ENCODE measurements around the gene PET100.
"Not testable (repeated sequence)": the region's sequence is repeated elsewhere in the genome, so short reads cannot be mapped to it uniquely, and the experiment has no call there.

Gene PET100

GRCh38 chr19:7635670-7636069 is 6.1 kb downstream of the PET100 start:
- DNase-seq, result no peak

GRCh38 chr19:7636317-7636690 is 6.7 kb downstream of the PET100 start:
- no peak for DNase-seq

- DNase-seq, result peak in 1 of 2 experiments; percentile 53
Measured at GRCh38 chr19:7636691-7637373, 7.2 kb downstream of the PET100 start, which contains the start of gene STXBP2. Gene STXBP2 (plus strand): TSS chr19:7637110. CDS start chr19:7637150, 40 bp downstream.

DNA sequence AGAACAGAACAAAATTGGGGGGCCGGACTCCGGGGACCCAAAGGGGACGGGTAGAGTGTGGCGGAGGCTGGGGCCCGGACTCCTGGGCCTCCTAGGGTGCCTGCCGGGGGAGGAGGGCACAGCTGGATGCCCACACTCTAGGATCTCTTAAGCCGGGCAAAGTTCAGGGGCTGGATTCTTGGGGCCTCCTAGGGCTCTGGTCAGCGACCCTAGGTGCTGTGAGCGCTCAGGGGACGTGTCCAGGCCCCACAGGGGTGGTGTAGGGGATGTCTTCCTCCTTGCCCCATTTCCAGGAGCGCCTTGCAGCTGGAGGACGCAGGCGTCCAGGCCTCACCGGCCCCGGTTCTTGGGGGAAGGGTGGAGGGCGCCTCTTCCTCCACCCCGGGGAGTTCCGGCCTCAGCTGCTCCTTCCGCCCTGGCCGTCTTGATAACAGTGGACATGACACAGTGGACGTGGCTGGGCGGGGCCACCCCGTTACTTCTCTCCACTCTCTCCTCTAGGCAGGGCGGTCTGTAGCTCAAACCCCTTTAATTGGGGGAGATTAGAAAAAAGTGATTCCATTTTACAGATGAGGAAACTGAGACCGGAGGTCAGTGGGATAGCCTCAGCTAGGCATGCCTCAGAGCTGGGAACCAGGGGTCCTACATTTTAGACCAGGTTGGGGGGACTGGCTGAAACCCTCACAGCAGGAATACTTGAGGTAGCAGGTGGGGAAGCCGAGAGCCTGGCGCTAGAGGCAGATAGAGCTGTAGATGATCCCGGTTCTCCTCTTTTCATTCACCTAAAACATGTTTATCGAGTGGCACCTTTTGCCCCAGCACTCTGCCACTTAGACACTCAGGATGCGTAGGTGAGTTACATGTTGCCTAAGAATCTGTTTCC is 8.0 kb downstream of the PET100 start:
- no peak for DNase-seq

GRCh38 chr19:7638802-7639465 is 9.3 kb downstream of the PET100 start:
- DNase-seq, result no peak

- DNase-seq, result no peak
Measured at GRCh38 chr19:7639863-7640348, 10.3 kb downstream of the PET100 start.

DNA sequence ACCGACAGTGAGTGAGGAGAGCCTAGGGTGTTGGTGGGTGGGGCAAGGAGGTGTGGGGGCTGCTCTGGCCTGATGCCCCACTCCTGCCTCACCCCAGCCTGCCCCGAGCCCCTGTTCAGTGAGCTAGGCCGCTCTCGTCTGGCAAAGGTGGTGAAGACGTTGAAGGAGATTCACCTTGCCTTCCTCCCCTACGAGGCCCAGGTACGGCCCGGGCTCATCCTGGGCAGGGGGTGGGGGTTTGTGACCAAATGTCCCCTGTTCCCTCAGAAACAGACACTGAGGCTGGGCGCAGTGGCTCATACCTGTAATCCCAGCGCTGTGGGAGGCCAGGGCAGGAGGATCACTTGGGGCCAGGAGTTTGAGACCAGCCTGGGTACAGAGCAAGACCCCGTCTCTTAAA is 11.2 kb downstream of the PET100 start:
- no peak for DNase-seq

DNA sequence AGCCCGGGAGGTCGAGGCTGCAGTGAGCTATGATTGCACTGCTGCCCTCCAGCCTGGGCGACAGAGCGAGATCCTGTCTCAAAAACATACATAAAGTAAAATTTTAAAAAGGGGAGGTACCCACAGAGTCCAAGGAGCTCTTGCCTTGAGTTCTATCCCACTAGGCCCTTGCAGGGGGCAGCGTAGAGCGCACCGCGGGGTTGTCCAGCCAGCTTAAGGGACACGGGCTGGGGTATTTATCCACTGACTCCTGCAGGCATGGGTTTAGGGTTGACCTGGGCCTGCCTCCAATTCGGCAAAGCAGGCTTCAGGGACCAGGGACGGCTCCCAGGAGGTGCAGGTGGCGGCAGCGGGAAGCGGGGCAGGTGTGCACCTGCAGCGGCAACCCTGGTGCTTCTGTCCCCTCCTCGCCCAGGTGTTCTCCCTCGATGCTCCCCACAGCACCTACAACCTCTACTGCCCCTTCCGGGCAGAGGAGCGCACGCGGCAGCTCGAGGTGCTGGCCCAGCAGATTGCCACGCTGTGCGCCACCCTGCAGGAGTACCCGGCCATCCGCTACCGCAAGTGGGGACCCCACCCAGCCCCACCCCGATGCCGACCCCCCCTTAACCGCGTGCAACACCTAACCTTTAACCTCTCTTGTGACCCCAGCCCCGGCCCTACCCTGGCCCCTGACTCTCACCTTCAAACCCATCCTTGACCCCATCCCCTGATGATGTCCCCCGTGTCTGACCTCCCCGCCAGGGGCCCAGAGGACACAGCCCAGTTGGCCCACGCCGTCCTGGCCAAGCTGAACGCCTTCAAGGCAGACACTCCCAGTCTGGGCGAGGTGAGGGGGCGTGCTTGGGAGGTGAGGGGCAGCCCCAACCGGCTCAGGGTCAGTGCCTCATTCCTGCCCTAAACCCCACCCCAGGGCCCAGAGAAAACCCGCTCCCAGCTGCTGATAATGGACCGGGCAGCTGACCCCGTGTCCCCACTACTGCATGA is 12.0 kb downstream of the PET100 start:
- DNase-seq, result no peak

DNA sequence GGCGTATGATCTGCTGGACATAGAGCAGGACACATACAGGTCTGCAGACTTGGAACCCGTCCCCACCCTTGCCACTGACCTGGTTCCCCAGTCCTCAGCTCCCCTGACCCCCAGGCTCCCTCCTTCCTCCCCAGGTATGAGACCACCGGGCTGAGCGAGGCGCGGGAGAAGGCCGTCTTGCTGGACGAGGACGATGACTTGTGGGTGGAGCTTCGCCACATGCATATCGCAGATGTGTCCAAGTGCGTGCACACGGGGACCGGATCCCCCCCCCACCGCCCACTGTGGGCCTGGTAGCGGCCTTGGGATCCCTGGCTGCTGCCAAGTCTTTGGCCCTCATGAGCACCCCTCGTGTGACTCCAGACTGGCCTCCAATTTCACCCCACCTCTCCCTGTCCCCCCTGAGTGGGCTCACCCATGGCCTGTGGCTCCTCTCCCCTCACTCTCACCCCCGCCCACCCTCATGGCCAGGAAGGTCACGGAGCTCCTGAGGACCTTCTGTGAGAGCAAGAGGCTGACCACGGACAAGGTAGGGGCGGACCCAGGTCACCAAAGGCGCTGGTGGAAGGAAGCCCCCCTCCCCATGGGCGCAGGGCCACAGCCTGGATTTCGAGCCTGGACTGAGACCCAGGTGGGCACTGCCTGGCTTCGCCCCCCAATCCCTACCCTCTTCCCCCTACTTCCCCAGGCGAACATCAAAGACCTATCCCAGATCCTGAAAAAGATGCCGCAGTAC is 12.9 kb downstream of the PET100 start:
- DNase-seq, result no peak

GRCh38 chr19:7643031-7643415 is 13.4 kb downstream of the PET100 start:
- no peak for DNase-seq

GRCh38 chr19:7643629-7644549 is 14.3 kb downstream of the PET100 start:
- DNase-seq, result not testable (repeated sequence)

DNA sequence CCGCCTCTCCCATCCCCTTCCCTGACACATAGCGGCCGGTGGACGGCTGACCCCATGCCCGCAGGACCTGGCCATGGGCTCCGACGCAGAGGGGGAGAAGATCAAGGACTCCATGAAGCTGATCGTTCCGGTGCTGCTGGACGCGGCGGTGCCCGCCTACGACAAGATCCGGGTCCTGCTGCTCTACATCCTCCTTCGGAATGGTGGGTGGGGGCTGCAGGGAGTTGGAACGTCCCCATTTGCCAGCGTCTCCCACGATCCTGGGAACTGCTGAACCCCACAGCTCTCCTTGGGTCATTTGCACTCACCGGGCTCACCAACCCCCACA is 14.9 kb downstream of the PET100 start:
- DNase-seq, result no peak

GRCh38 chr19:7645163-7645562 is 15.6 kb downstream of the PET100 start:
- no peak for DNase-seq

GRCh38 chr19:7645656-7646425 is 16.2 kb downstream of the PET100 start:
- DNase-seq, result no peak

GRCh38 chr19:7646426-7646700 is 16.8 kb downstream of the PET100 start:
- DNase-seq, result no peak

- no peak for DNase-seq
Measured at GRCh38 chr19:7647156-7647555, 17.6 kb downstream of the PET100 start.

DNA sequence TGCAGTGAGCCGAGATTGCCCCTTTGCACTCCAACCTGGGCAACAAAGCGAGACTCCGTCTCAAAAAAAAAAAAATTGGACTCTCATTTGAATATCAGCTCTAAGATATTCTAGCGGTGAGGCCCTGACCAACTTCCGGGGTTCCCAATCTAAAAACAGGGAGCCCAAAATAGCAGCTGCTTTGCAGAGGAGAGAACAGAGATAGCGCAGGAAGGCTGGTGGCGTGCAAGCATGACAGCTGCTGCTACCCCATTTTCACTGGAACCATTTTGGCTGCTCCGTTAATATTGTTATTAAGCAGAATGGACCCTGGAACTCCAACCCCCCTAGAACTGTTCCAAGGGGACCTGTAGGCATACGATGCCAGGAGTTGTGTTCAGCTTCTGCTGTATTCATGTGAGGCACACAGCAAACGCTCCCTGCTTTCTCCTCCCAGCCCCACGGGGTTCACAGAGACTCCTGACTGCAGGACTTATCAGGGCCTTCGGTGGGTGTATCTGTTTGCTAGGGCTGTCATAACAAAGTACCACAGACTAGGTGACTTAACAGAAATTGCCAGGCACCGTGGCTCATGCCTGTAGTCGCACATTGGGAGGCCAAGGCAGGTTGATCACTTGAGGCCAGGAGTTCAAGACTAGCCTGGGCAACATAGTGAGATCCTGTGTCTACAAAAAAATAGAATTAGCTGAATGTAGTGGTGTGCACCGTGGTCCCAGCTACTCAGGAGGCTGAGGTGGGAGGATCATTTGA is 18.8 kb downstream of the PET100 start:
- DNase-seq, result no peak

DNA sequence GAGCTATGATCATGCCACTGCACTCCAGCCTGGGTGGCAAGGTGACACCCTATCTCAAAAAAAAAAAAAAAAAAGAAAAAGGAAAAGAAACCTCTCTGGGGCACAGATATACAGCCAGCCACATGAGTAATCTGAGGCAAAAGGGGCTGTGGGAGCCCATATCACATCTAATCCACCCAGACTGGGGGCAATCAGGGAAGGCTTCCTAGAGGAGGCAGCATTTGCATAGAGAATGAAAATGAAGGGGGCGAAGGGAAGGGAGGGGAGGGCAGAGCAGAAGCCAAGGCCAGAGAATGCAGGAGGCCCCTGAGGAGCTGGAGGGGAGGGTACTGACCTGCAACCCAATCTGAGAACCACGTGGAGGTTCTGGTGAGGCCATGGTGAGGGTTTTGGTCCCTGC is 20.6 kb downstream of the PET100 start:
- no peak for DNase-seq

- peak in 1 of 2 experiments; percentile 59 for DNase-seq
Measured at GRCh38 chr19:7652061-7652641, 22.6 kb downstream of the PET100 start.

All from SW 1271 (cell line).